SK-N-SH (cell line): ENCODE data around the gene DLX4.

Experiments
- CTCF ChIP-seq: fragments of 200-600 bp; sonication (generic); IDR thresholded peaks from 2 replicates; pipeline ENCODE4 v1.6.1; 2017; ENCODE audit warnings: antibody characterized with exemption, mild to moderate bottlenecking, moderate library complexity
- FOXJ3 ChIP-seq: sonication (generic); formaldehyde crosslinking; IDR thresholded peaks from 2 replicates; pipeline ENCODE4 v1.5.1; 2020; ENCODE audit warnings: mild to moderate bottlenecking, missing genetic modification reagents
- USF2 ChIP-seq: fragments of 150-350 bp; IDR thresholded peaks from 2 replicates; pipeline ENCODE4 v1.6.1; 2017; ENCODE audit warnings: antibody characterized with exemption, low read length, low read depth, borderline replicate concordance

- TF ChIP-seq USF2 (no peak), FOXJ3 (CRISPR knock-in tag) (no peak), CTCF (no peak)
These were observed 9.5 kb downstream of the DLX4 start for GRCh38 chr17:49978501-49978900.
